WERI-Rb-1 (cell line): ENCODE data around the gene CAMK1G.

ENCODE experiments used
- DNase-seq: peaks from one replicate; pipeline ENCODE4 v3.0.0-alpha.2; 2020
- H3K27ac ChIP-seq: fragments of 250-450 bp; sonication (Bioruptor Pico); 2 replicates; pipeline ENCODE4 v1.5.1; 2020; ENCODE audit warnings: mild to moderate bottlenecking, moderate library complexity
- H3K27me3 ChIP-seq: fragments of 250-450 bp; sonication (Bioruptor Pico); 2 replicates; pipeline ENCODE4 v1.5.1; 2021; ENCODE audit warnings: mild to moderate bottlenecking, low read depth, moderate library complexity; ENCODE audit not compliant: insufficient read depth, severe bottlenecking
- H3K36me3 ChIP-seq: fragments of 250-450 bp; sonication (Bioruptor Pico); 2 replicates; pipeline ENCODE4 v1.5.1; 2020; ENCODE audit warnings: mild to moderate bottlenecking, moderate library complexity
- H3K4me3 ChIP-seq: 2 replicates; pipeline ENCODE4 v1.5.1; 2011; ENCODE audit warnings: low read depth, mild to moderate bottlenecking, control low read depth, low read length
- H3K9me3 ChIP-seq: fragments of 250-450 bp; sonication (Bioruptor Pico); 2 replicates; pipeline ENCODE4 v1.5.1; 2021; ENCODE audit warnings: mild to moderate bottlenecking, moderate library complexity; ENCODE audit not compliant: severe bottlenecking
- CTCF ChIP-seq: IDR thresholded peaks from 2 replicates; pipeline ENCODE4 v1.5.1; 2011; ENCODE audit warnings: low read depth, mild to moderate bottlenecking, control low read depth, inconsistent platforms, low read length

The CAMK1G gene

GRCh38 chr1:209627027-209627731 is 43.7 kb downstream of the CAMK1G start:
- Histone ChIP-seq H3K9me3 (no peaks in the 10 kb centered on the region), H3K27me3 (peaks cover 79% of the 10 kb centered on the region), H3K27ac (no peak overlapping the region), H3K4me3 (no peak overlapping the region), H3K36me3 (no peaks in the 10 kb centered on the region)
- DNase-seq: no peak
- no peak for TF ChIP-seq CTCF

- Histone ChIP-seq H3K27me3 (peaks cover 80% of the 10 kb centered on the region), H3K36me3 (no peaks in the 10 kb centered on the region), H3K4me3 (no peak overlapping the region), H3K9me3 (no peaks in the 10 kb centered on the region), H3K27ac (no peak overlapping the region)
- TF ChIP-seq CTCF: peak; percentile 96
- DNase-seq: peak; percentile 74
These were observed 44.2 kb downstream of the CAMK1G start for GRCh38 chr1:209627732-209628196.

GRCh38 chr1:209628618-209629299 is 45.2 kb downstream of the CAMK1G start:
- H3K4me3 ChIP-seq: no peak overlapping the region
- no peak for TF ChIP-seq CTCF
- DNase-seq: no peak
- no peaks in the 10 kb centered on the region for H3K9me3 ChIP-seq
- H3K27ac ChIP-seq: no peak overlapping the region
- peaks cover 77% of the 10 kb centered on the region for H3K27me3 ChIP-seq
- no peaks in the 10 kb centered on the region for H3K36me3 ChIP-seq

GRCh38 chr1:209629621-209630382 is 46.3 kb downstream of the CAMK1G start:
- no peak overlapping the region for H3K4me3 ChIP-seq
- no peaks in the 10 kb centered on the region for H3K9me3 ChIP-seq
- no peak for TF ChIP-seq CTCF
- no peak for DNase-seq
- H3K27me3 ChIP-seq: peaks cover 72% of the 10 kb centered on the region
- H3K27ac ChIP-seq: no peak overlapping the region
- no peaks in the 10 kb centered on the region for H3K36me3 ChIP-seq

GRCh38 chr1:209630383-209631225 is 47.1 kb downstream of the CAMK1G start:
- H3K9me3 ChIP-seq: no peaks in the 10 kb centered on the region
- no peak overlapping the region for H3K27ac ChIP-seq
- no peak overlapping the region for H3K4me3 ChIP-seq
- no peak for DNase-seq
- no peak for TF ChIP-seq CTCF
- peaks cover 73% of the 10 kb centered on the region for H3K27me3 ChIP-seq
- H3K36me3 ChIP-seq: no peaks in the 10 kb centered on the region
